HG03571 (cell line): ENCODE data around the gene DDN.

ENCODE experiments used
- ATAC-seq: cut with Tn5 transposase; IDR thresholded peaks from one replicate; pipeline ENCODE4 v1.9.1; 2021; ENCODE audit not compliant: unreplicated experiment

The DDN gene

DNA sequence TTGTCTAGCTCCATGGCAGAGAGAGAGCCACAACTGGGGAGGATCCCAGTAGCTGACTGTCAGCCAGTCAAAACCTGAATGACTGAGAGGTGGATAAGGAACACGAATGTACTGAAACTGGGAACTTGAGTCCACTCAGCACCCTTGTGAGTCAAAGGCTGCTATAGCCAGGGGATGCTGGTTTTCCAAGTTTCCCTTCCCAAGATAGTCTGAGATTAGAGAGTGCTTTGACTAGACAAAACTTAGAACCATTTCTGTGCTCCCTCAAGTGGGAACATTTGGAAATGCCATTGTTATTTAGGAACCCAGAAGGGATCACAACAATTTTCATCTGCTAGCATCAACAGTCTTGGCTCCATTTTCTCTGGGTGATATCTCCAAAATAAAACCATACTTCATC, 15.4 kb upstream of the DDN start:
- no peak for ATAC-seq

DNA sequence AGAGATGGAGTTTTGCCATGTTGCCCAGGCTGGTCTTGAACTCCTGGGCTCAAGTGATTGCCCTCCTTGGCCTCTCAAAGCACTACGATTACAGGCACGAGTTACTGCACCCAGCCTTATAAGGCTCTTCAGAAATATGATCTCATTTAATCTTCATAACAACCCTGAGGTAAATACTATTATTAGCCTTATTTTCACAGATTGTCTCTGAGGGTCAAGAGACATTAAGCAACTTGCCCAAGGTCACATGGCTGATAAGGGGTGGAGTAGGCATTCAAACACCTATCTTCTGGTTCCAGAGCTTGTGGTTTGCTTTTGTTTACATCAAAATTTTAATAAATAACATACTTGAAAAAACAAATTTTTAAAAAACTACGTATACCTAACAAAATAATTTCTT, 14.3 kb upstream of the DDN start:
- no peak for ATAC-seq

DNA sequence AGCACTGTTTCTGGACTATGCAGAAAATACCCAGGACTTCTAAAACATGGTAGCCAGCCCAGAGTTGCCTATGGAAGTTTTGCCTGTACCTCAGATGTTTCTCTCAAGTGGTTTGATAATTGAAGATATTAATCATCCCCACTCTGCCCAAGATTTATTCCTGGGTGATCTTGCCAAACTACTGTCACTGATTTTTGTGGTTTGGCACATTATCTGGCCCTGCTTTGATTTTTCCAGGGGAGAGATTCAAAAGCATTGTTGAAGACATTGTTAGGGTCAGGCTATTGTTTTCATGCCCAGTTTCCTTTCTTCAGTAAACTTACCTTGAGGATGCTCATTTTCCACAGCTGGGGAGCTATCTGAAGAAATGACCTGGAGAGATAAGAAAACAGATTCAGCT, 13.6 kb upstream of the DDN start:
- no peak for ATAC-seq

DNA sequence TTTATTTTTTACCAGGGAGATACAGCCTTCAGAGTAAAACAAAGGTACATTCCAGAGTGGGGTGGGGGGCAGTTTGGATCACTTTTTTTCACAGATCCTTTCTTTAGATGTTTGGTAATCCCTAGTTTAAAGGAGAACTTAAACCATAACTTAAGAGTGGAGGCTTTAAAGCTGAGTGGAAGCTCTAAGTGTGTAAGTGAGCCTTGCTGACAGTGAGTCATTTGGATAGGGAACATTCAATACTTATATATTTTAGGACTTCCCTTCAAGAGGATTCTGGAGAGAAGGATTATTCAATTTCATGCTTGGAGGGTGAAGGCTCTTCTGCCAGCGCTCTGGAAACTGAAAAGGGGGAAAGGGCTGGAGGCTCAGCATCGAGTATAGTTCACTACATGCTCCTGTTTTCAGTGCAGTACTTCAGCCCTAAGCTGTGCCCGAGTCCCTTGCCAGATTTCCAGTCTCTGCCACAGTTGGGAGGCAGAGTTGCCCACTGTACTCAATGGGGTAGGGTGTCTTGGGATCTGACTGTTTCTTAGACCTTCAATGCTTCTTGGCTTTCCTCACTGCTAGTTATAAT, 11.0 kb upstream of the DDN start:
- ATAC-seq: no peak

DNA sequence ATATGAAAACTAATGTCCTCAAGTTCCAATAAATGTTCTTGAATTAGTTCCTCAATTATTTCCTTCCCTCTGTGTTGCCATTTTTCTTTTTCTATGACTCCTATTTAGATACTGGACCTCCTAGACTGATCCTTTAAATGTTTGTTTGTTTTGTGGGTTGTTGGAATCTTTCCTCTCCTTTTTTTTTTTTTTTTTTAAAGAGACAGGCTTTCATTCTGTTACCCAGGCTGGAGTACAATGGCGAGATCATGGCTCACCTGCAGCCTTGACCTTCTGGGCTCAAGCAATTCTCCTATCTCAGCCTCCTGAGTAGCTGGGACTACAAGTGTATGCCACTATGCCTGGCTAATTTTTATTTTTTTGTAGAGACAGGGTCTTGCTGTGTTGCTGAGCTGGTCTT, 9.8 kb upstream of the DDN start:
- no peak for ATAC-seq

DNA sequence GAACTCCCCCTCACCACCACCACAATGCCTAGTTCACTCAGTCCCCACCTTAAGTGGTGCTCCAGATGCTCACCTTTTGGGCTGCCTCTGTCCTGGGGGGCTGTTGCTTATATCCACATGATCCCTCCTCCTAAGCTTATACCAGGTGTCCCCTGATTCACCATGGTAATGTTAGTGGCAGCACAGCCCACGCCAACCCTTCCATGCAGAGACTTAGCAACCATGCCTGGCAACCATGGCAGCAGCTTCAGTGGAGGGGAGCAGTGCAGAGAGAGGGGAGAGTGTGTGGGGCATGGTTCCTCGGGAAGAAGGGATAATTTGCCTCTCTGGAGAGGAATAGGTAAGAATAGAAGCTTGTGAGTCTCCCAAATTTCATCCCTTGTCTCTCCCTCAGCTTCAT, 1.2 kb upstream of the DDN start:
- ATAC-seq: no peak

DNA sequence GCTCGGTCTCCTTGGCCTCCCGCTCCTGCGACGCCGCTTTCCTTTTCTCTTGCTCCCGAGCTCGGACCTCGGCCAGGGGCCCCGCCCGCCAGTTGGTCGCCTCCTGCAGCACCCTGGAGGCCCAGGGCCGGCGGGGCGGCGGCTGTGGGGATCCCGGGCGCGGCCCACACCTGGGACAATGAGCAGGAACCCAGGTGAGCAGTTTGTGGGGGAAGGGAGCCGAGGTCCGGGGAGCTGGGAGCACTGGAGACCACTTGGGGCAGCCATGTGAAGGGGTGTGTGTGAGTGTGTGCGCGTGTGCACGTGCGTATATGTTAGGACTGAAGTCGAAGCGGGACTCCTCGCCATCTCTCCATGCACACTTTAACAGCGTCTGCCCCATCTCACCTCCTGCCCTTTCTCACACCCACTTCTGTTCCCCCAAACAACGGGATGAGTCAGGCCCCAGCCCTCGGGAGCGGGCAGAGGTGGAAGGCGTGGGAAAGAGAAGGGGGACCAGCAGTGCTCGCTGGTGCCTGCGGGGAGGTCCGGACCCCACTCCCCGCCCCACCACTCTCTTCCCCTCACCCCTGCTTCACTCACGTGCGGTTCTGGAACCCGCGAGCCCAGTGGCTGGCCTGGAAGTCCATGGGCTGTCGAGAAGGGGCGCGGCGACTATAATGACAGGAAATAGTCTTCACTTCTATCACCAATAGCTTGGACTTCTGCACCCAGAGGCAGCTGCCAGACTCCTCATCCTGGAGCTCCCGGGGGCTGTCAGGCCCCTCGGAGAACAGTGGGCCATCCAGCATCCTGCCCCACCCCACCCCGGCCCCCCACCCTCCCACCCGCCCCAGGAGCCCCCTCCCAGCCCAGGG, 450 bp downstream of the DDN start:
- ATAC-seq: no peak

DNA sequence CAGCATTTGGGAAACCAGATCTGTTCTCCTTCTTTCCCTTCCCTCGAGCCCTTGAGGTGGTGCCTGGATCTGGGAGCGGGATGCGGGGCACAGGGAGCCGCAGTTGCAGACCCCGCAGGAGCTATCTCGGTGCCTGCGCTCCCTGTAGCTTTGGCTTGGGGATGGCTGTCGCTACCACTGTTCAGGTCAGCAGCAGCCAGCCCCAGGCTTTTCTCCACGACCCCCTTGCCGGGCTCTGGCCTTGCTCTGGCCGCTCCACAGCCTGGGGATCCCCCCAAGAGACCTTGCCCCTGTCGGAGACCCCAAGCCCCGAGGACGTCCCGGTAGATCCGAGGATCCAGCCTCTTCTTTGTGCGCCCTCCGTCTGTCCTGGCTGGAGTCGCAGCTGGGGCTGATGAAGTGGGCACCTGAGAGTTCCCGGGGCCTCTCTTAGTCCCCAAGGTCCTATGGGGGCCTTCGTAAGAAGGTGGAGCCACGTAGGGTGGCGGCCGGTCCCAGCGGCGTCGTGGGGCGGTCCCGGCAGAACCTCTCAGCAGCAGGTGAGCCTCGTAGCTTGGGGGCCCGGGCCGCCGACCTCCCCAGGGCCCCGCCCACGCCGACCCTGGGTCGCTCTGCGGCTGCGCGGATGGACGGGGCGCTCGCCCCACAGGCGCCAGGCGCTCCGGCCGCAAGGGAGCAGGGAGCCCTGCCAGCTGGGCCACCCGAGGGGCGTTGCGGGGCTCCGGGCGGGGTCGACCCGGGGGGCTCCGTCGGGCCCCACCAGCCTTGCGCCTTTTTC, 1.3 kb downstream of the DDN start:
- no peak for ATAC-seq

DNA sequence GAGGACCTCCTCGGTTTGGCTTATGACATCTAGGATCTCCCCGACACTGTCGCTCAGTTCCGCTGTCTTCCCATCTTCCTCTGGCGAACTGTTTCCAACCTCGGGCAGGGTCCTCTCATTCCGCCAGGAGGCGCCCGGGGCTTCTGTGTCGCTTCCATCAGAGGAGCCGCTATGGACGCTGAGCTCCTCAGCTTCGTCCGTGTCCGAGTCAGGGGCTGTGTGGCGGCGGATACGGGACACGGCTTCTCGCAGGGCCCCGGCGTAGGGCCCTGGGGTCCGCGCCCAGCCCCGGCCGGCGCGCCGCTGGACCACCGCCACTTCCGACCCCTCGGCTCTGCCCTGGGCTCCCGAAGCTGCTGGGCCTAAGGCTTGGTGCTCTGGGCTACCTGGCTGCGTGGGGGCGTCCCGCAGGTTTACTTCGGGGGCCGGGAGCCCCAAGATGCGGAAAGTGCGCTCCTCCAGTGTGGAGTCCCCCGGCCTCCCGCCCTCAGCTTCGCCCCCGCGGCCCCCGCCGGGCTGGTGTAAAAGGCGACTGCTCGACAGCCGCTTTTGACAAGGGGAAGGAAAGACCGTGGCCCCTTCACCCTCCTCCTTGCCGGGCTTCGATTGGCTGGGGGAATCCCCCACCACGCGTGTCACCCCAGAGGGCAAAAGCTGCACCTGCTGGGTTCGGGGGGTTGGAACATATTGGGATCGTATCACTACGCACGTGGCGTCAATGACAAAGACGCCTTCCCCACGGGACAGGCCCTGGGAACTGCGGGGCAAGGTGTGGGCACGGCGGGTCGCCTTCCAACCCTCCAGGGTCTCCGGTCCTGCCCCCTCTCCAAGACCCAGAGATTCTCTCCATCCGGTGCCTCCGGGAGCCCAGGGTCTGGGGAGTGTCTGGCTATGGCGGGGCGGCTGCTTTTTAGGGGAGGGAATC, 2.1 kb downstream of the DDN start:
- ATAC-seq: no peak

DNA sequence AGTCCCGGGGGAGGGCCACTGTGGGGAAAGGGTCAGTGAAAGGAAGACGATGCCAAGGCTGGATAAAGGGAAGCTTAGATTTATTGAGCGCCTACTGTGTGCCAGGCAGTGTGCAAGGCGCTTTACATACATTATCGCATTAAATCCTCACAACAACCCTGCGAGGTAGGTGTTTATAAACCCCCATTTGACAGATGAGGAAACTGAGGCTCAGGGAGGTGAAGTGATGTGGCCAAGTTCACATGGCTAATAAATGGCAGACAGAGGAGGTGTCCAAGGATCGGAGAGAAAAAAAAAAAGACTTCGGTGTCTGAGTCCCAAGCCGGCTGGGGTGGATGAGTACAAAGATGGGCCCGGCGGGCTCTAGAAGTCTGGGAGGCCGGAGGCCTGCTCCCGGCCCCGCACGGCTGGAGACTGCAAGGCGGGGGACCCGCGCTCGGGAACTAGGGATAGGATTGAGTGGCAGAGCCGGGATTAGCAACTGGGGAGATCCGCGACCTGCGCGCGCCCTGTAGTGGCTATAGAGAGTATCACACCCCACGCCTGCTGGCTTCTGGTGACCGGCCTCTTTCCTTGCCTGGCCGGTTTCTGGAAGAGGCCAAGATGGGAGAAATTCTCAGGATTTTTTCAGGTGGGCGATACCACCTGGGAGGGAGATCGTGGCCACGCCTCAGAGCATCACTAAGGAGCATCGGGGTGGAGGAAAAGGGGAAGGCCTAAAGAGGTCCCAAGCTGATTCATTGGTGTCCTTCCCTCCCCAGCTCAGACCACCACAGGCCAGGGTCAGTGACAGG, 3.9 kb downstream of the DDN start:
- no peak for ATAC-seq

DNA sequence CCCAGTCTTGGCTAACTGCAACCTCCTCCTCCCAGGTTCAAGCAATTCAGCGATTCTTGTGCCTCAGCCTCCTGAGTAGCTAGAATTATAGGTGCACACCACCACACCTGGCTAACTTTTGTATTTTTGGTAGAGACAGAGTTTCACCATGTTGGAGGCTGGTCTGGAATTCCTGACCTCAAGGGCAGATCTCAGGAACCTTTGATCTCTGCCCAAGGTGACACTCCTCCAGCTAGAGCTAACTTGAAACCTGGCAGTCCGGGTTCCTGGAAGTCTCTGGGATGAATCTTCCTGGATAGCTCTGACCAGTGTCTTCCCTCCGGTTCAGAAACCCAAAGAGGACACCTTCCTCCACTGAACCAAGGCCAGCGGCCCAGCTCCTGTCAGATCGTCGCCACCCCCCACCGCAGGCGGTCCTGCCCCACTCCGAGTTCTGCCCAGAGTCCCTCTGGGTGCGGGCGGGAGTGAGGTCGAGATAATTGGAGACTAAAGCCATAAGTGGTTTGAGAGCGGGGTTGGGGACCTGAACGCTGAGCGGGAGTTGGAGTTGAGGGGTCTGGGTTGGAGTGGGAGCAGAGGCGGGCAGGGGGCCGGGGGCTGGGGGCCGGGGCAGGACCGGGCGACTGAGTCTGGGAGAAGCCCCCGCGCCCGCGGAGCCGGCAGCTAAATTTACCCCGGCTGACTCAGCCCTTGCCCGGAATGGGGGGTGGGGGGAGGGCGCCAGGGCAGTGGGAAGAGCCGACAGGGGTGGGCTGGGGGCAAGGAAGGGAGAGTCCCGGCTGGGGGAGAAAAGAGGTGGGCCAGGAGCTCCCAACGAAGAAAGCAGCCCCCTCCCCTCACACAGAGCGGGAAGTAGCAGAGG, 4.7 kb downstream of the DDN start:
- ATAC-seq: no peak

DNA sequence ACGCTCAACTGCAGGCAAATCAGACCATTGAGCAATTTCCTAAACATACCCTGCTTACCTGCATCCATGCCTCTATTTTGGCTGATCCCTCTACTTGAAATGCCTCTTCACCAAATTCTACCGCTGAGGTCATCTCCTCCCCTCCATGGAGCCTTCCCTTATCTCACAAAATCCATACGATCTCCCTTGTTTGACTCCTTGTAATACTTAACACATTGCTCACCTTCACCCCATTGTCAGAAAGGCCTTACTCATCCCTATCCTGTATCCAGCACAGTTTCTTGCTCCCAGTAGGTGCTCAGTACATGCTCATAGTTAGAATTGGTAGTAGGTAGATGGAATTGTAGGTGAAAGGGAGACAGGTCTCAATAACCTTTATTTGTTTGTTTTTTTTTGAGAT, 5.4 kb downstream of the DDN start:
- ATAC-seq: no peak

DNA sequence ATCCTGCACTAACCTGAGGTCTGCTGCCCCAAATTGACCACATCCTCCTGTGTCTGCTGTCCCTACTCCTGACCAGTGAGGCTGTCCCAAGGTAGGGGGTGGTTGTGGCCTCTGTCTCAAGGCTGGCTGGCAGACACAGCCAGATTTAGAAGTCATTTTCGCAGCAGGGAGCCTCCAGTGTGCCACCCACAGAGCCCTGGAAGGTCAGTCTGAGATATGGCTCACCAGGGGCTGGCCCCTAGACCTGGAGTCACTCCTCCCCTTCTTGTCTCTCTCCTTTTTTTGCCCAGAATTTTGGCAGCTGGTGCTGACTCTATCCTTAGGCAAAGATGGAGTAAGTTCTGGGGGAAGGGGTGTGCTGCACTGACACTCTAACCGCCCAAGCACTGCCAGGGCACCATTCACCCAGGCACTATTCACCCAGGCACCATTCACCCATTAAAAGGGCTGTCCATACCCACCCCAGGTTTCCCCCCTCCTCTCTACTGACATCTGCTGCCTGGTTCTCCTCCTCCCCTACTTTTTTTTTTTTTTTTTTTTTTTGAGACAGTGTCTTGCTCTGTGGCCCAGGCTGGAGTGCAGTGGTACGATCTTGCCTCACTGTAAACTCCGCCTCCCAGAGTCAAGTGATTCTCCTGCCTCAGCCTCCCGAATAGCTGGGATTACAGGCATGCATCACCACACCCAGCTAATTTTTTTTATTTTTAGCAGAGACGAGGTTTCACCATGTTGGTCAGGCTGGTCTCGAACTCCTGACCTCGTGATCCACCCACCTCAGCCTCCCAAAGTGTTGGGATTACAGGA, 7.7 kb downstream of the DDN start:
- no peak for ATAC-seq

DNA sequence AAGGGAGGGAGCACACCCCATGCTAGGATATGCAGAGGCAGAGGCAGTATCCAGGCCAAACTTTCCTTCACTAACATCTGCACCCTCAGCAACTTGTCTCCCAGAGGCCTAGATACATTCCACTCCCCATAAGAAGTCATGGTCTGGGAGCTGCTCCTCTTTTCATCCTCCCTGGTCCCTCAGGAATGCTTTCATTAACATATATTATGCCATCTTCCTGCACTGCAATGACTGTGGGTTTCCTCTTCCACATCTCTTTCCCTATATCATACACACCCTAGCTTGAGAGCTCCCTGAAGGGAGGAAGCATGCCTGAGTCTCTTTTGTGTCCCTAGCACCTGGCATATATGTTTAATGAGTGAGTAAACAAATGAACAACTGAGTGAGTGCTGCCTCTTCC, 8.6 kb downstream of the DDN start:
- ATAC-seq: no peak

DNA sequence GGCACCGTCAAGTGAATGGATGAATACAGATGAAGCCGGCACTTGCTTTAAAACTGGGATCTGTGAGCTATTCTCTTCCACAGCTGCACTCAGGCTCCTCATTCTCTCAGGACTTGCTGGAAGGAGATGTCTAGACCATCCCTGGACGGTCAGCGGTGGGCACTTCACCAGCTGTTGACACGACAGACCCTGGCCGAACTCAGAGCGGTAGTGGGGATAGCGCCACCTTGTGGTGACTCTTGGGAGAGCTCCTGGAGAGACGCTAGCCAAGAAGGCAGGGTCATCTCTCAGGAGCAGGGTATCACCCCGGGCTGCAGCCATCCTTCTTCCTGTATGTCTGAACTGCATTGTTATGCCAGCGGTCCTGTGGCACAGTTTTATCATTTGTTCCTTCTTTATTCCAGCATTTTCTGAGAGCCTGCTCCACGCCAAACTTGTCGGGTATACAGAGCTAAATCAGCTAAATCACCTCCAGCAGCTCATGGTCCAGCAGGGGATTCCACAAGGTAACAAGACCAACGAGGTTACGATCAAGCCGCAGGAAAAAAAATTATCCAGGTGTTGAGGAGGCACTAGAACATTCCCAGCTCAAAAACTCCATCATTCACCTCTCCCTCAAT, 11.0 kb downstream of the DDN start:
- no peak for ATAC-seq

DNA sequence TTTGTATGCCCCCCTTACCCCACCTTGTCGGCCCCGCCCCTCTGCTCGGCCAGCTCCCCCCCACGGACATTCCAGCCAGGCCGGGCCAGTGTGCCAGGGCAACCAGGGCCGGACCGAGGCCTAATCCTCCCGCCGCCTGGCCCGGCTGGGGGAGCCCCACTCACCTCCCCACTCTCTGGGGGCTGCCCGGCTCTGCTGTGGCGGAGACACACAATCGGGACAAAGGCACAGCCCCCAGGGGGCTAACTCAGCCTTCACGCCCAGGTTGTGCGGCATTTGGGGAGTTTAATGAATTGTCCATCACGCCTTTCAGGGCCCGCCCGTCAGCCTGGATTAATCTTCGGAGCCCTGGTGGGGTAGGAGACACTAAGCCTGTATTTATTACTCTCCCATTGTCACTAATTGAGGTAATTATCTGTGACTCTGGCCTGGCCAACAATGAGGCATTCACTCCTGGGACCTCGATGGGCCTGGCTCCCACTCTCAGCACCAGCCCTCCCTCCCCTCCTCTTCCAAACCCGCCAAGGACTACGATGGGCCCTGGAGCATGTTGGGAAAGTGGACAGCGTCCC, 12.4 kb downstream of the DDN start:
- no peak for ATAC-seq

DNA sequence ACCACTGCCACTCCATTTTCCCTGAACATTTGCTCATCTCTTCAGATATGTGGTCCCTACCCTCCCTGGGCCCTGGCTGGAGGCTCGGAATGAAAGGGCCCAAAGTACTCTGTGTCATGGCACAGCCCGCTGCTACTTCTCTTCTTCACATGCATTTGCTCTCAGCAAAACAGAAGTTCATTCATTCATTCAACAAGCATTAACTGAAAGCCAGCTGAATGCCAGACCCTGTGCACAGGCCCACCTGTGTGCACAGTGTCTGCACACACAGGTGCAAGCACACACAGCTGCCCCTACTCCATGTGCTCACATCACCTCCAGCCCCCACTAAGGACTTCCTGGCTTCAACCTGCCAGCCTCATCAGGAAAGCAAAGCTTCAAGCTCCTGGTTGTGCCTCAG, 13.3 kb downstream of the DDN start:
- ATAC-seq: no peak

DNA sequence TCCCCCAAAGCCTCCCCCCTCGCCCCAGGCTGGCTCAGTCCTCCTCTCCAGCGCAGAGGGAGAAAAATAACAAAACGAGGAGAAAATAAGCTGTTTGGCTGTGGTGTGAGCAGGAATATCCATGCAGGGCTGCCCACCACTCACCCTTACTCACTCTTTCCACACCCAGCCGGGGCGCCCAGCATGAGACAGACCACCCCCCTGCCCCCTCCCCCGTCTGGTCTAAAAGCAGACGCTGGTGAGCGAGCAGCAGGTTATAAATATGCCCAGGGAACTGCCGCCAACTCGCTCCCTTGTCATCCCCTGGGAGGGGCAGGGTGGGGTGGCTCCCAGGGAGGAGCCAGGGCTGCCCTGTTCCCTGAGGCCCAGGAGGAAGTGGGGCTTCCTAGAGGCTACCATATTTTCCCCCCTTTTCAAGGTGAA, 13.7 kb downstream of the DDN start:
- ATAC-seq: no peak
